ENCODE data around the gene KIF6. TPM values are rescaled to one million over a fixed set of nuclear protein-coding genes. Genes with fewer than 3 reads are reported as not detected.
A peak's percentile ranks its signal among the peaks of the same experiment; 100 is the strongest.

Gene KIF6, protein sequence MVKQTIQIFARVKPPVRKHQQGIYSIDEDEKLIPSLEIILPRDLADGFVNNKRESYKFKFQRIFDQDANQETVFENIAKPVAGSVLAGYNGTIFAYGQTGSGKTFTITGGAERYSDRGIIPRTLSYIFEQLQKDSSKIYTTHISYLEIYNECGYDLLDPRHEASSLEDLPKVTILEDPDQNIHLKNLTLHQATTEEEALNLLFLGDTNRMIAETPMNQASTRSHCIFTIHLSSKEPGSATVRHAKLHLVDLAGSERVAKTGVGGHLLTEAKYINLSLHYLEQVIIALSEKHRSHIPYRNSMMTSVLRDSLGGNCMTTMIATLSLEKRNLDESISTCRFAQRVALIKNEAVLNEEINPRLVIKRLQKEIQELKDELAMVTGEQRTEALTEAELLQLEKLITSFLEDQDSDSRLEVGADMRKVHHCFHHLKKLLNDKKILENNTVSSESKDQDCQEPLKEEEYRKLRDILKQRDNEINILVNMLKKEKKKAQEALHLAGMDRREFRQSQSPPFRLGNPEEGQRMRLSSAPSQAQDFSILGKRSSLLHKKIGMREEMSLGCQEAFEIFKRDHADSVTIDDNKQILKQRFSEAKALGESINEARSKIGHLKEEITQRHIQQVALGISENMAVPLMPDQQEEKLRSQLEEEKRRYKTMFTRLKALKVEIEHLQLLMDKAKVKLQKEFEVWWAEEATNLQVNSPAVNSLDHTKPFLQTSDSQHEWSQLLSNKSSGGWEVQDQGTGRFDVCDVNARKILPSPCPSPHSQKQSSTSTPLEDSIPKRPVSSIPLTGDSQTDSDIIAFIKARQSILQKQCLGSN
- 1 to 10 TPM; 2.7 to 4.0 (median 3.6) TPM for polyA plus RNA-seq (ENCODE audit: insufficient read length in 3 of 3)
- long read RNA-seq, donor 1, result 0 reads
- long read RNA-seq, donor 2, result 0 reads
- long read RNA-seq, donor 3, result 0 reads
- long read RNA-seq, donor 4, result 0 reads
- long read RNA-seq, donor 5, result 0 reads
- long read RNA-seq, donor 6, result 0 reads
- long read RNA-seq, donor 7, result 0 reads
- long read RNA-seq, donor 8, result 0 reads
- long read RNA-seq, donor 9, result 0 reads
- long read RNA-seq, donor 10, result 0 reads
- long read RNA-seq, donor 11, result 0 reads
- long read RNA-seq, donor 12, result 0 reads
- long read RNA-seq, donor 13, result 0 reads
- long read RNA-seq, donor 14, result 0 reads
- long read RNA-seq, donor 15, result 0 reads
- long read RNA-seq, donor 16, result 0 reads

- DNase-seq (ENCODE audit: extremely low read depth in 1 of 11, low read depth in 9 of 11, low spot score in 4 of 11), result peak; percentile 78 to 90 (median 85)
These were observed at the start of gene KIF6 for GRCh38 chr6:39724787-39725631. TSS of gene KIF6 (minus strand) at chr6:39725408. CDS start at chr6:39725310, 98 bp downstream.

DNA sequence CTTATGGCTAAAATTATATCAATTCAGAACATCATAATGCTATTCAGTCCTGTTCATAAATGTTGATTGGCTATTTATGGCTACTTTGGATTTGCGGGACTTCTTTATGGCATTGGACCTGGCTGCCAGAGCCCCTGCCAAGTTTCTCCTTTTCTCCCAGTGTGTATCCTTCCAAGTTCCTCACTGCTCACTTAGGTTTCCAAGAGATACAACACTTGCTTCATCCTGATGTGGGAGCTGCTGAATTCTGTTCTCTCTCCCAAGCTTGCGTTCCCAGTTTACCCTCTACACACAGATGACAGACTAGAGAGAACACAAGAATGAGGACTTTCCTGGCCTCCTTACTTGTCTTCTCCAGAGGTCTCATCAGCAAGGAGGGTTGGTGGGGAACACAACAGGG, 48.6 kb upstream of the KIF6 start:
- no peak for DNase-seq (ENCODE audit: extremely low read depth in 1 of 11, low read depth in 9 of 11, low spot score in 4 of 11)

- no peak for DNase-seq (ENCODE audit: extremely low read depth in 1 of 11, low read depth in 9 of 11, low spot score in 4 of 11)
These were observed 47.5 kb upstream of the KIF6 start for GRCh38 chr6:39772559-39773273.

GRCh38 chr6:39770446-39770845, 45.2 kb upstream of the KIF6 start:
- no peak for DNase-seq (ENCODE audit: extremely low read depth in 1 of 11, low read depth in 9 of 11, low spot score in 4 of 11)

DNA sequence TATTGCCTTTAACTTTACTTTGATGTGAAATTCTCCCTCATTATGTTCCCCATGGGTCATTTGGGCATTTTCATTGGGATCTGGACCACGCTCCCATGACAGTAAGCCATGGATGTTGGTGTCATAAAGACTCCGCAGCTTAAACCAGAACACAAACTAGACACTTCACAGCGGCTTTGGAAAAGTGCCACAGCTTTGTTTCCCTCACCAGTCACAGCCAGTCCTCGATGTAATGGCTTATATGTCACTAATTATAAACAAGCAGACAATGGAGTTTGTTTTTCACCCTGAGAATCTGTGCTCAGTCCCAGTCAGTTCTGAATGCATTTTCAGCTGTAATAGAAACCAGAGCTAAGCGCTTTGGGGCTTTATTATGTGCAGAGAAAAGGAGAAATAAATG, 43.8 kb upstream of the KIF6 start:
- DNase-seq (ENCODE audit: extremely low read depth in 1 of 11, low read depth in 9 of 11, low spot score in 4 of 11), result no peak

GRCh38 chr6:39765508-39766065, 40.4 kb upstream of the KIF6 start:
- no peak for DNase-seq (ENCODE audit: extremely low read depth in 1 of 11, low read depth in 9 of 11, low spot score in 4 of 11)

GRCh38 chr6:39760226-39760952, 35.2 kb upstream of the KIF6 start:
- no peak for DNase-seq (ENCODE audit: extremely low read depth in 1 of 11, low read depth in 9 of 11, low spot score in 4 of 11)

DNA sequence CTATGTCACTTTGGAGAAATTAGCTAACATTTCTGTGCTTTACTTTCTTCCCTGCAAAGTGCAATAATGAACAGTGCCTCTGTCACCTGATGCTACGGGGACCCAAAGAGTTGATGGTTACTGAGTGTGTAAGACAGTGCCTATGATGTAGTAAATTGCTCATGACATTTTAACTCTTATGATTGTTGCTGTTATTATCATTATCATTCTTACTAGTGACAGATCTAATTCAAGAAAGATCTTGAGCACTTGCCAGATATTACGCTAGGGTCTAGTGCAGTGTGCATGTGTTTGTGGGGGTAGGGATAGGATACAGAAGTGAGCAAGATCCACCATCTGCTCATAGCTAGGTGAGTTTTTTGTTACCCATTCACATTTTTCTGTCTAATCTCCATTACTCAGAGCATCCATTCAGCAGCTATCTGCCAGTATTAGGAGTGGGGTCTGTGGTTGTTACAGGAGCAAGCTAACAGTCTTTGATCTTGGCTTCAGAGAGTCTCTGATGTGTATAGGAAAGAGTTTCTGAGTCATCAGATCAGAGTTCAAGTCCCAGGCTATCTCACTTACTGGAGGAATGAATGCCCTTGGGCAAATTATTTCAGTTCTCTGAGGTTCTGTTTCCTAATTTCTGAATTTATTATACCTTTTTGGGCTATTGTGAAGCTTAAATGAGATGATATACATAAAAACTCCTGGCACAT, 33.8 kb upstream of the KIF6 start:
- no peak for DNase-seq (ENCODE audit: extremely low read depth in 1 of 11, low read depth in 9 of 11, low spot score in 4 of 11)

- DNase-seq (ENCODE audit: extremely low read depth in 1 of 11, low read depth in 9 of 11, low spot score in 4 of 11), result no peak
These were observed 31.4 kb upstream of the KIF6 start for GRCh38 chr6:39756582-39756981.

DNA sequence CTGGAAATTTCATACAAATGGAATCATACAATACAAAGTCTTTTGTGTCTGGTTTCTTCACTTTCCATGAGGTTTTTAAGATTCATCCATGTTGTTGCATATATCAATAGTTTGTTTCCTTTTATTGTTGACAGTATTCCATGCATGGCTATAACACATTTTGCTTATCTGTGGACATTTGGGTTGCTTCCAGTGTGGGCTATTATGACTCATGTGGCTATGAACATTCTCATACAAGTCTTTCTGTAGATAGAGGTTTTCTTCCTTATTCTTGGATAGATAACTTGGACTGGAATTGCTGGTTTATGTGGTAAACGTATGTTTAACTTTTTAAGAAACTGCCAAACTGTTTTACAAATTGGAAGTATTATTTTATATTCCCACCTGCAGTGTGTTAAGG, 30.0 kb upstream of the KIF6 start:
- DNase-seq (ENCODE audit: extremely low read depth in 1 of 11, low read depth in 9 of 11, low spot score in 4 of 11), result no peak

DNA sequence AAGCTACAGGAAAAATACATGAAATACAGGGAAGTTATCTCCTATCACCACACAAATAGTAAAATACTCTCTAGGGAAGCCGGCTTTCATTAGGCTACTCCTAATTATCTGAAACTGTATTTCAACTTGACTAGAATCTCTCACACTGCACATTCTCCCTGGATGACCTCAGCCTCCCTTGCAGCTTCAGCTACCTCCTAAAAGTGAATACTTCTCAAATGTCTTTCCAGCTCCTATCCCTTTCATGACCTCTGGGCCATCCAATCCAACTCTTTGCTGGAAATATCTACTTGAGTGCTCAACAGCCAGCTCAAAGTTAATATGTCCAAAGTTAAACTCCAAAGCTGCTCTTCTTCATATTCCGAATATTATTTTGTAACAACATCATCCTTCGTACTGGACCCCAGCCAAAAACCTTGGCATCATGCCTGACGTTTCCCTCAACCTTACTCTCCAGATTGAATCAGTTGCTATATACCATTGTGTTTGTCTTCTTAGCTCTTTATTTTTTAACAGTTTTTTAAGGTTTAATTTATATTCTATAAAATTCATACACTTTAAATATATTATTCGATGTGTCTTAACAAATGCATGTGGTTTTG, 29.4 kb upstream of the KIF6 start:
- DNase-seq (ENCODE audit: extremely low read depth in 1 of 11, low read depth in 9 of 11, low spot score in 4 of 11), result no peak

DNA sequence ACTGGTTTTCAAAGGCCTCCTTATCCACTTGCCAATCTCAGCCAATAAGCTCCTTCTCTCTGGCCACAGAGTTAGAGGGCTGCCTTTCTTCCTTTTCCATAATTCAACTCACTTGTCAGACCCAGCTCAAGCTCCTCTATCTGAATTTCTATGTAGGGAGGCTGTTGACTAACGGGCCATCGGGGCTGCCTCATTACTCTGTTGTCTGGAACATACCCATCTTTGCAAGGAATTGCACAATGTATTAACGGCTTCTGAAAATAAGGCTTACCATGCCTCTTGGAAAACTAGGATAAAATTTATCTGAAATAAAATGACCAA, 28.5 kb upstream of the KIF6 start:
- no peak for DNase-seq (ENCODE audit: extremely low read depth in 1 of 11, low read depth in 9 of 11, low spot score in 4 of 11)

DNA sequence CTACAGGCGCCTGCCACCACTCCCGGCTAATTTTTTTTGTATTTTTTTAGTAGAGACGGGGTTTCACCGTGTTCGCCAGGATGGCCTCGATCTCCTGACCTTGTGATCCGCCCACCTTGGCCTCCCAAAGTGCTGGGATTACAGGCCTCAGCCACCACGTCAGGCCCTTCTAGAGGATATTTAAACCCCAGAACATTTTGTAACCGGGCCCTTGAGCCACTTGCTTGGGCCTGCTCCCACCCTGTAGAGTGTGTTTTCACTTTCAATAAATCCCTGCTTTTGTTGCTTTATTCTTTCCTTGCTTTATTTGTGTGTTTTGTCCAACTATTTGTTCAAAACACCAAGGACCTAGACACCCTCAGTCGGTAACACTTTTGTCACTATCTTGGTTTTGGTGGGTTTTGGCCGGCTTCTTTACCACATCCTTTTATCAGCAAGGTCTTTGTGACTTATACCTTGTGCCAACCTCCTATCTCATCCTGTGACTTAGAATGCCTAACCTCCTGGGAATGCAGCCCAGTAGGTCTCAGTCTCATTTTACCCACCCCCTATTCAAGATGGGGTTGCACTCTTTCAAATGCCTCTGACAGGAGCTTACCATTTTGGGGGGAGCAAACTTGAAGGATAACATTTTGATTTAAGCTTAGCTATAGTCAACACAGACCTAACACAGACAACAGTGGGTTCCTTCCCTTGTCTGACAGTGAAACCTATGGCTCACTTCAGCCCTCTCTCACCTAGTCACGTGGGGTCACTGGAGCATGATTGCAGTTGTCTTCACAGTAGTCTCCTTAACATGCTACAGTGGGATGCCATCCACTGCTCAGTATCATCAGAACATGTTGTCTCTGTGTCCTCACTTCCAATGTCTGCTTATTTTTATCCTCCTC, 27.9 kb upstream of the KIF6 start:
- DNase-seq (ENCODE audit: extremely low read depth in 1 of 11, low read depth in 9 of 11, low spot score in 4 of 11), result no peak

DNA sequence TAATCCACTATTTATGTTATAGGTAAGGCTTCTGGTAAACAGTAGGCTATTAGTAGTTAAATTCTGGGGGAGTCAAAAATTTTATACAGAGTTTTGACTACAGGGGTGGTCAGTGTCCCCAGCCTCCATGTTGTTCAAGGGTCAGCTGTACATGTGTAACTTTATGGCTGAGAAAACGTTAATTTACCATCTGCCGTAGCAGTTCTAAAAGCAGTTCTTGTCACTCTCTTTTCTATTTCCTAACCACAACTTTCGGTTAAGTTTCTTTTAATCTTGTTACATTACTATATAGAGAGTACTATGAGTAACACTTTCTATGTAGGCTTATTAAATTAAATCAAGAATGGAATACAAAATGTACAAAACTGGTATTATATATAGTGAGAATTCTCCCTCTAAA, 21.6 kb upstream of the KIF6 start:
- DNase-seq (ENCODE audit: extremely low read depth in 1 of 11, low read depth in 9 of 11, low spot score in 4 of 11), result no peak

DNA sequence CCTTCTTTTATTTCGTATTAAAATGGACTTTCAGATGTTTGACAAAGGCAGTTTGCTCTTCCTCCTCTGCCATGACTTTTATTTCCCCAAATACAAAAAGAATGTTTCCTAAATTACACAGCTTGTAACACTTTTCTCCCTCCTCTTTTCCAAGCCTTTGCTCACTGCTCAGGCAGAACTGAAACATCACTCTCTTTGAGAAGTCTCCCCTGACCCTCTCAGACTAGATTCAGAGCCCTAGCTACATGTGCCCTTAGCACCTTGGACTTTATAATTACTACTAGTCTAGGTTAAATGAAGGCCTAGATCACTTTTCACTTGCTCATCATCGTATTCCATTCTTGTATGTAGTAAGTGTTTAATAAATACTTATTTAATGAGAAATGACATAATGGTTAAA, 8.5 kb upstream of the KIF6 start:
- no peak for DNase-seq (ENCODE audit: extremely low read depth in 1 of 11, low read depth in 9 of 11, low spot score in 4 of 11)

GRCh38 chr6:39731565-39731964, 6.4 kb upstream of the KIF6 start:
- no peak for DNase-seq (ENCODE audit: extremely low read depth in 1 of 11, low read depth in 9 of 11, low spot score in 4 of 11)
